Type B pancreatic cell (in vitro differentiated cells): ENCODE measurements around the gene TNFRSF9. TPM values are rescaled to one million over a fixed set of nuclear protein-coding genes. Genes with fewer than 3 reads are reported as not detected.

ENCODE experiments used
- DNase-seq: peaks from one replicate; pipeline ENCODE4 v3.0.0; 2021; ENCODE audit warnings: mixed read lengths; ENCODE audit not compliant: unreplicated experiment; ENCODE audit errors: extremely low spot score
- H3K27ac Mint-ChIP-seq: 2 replicates; pipeline ENCODE4 v1.8.0; 2021; ENCODE audit warnings: mild to moderate bottlenecking, mixed read lengths
- H3K27me3 Mint-ChIP-seq: 2 replicates; pipeline ENCODE4 v1.8.0; 2021; ENCODE audit warnings: mixed read lengths
- H3K36me3 Mint-ChIP-seq: 2 replicates; pipeline ENCODE4 v1.8.0; 2021; ENCODE audit warnings: mixed read lengths
- H3K4me1 Mint-ChIP-seq: one replicate; pipeline ENCODE4 v1.8.0; 2021; ENCODE audit warnings: mixed read lengths; ENCODE audit not compliant: unreplicated experiment
- H3K4me3 Mint-ChIP-seq: 2 replicates; pipeline ENCODE4 v1.8.0; 2021; ENCODE audit warnings: mild to moderate bottlenecking, mixed read lengths
- H3K9me3 Mint-ChIP-seq: 2 replicates; pipeline ENCODE4 v1.8.0; 2021; ENCODE audit warnings: mixed read lengths
- CTCF ChIP-seq: fragments of 200-600 bp; sonication (generic); conservative IDR thresholded peaks from 2 replicates; pipeline ENCODE4 v1.5.0; 2021; ENCODE audit warnings: antibody characterized with exemption, mild to moderate bottlenecking
- total RNA-seq: library from RNA; stranded (reverse); gene quantifications from 2 replicates; pipeline ENCODE4 v1.2.1, GENCODE V29; 2021; ENCODE audit warnings: low replicate concordance

Gene TNFRSF9
- total RNA-seq, 1 donor from 2014 or later: 0.39 TPM

GRCh38 chr1:7865978-7866377 lies 74.7 kb downstream of the TNFRSF9 start:
- Mint-ChIP-seq H3K36me3 (no peaks in the 10 kb centered on the region), H3K4me3 (no peak overlapping the region), H3K4me1 (no peaks in the 10 kb centered on the region), H3K27ac (no peak overlapping the region), H3K27me3 (no peaks in the 10 kb centered on the region), H3K9me3 (no peaks in the 10 kb centered on the region)
- no peak for TF ChIP-seq CTCF
- no peak for DNase-seq

Other genes with a start within 250 kb of the TNFRSF9 start
- 82.4 and 94.8 TPM in 2 replicates for gene VAMP3, start 169.5 kb downstream of the TNFRSF9 start, total RNA-seq
- gene PER3, start 156.5 kb downstream of the TNFRSF9 start, total RNA-seq: 4.5 and 7.1 TPM in 2 replicates
- gene UTS2, start 87.8 kb downstream of the TNFRSF9 start, total RNA-seq: not detected in 2 replicates
- gene PARK7, start 20.9 kb upstream of the TNFRSF9 start, total RNA-seq: 206 and 279 TPM in 2 replicates
- 83.3 and 104 TPM in 2 replicates for gene ERRFI1, start 85.5 kb upstream of the TNFRSF9 start, total RNA-seq